H54 (cell line): Measurements from ENCODE around the gene LGR6.

ENCODE experiments used
- DNase-seq: peaks from one replicate; pipeline ENCODE4 v3.0.0; 2011; ENCODE audit warnings: low spot score, mixed read lengths; ENCODE audit not compliant: insufficient read length
- FAIRE-seq: peaks from 3 replicates; lab custom pipeline; 2011; peaks lifted over from hg19 to GRCh38; lab: Jason Lieb, UNC
- POLR2A ChIP-seq: IDR thresholded peaks from 2 replicates; pipeline ENCODE4 v1.6.1; 2011; ENCODE audit warnings: low read depth, mild to moderate bottlenecking, low read length

The LGR6 gene

DNA sequence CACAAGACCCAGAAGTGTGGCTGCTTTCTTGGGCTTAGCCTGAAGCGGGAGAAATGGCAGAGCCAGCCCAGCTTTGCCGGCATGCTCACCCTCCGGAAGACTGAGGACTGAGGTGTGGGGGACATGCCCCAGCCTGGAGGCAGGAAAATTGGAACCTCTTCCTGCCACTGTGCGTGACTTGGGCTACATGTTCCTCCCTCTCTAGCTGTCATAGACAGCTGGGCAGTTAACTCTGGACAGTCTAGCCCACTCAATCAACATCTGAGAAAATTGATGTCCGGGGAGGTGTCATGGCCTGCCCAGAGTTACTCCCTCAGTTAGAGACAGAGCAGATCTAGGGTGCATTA, 88.4 kb downstream of the LGR6 start:
- DNase-seq, result no peak
- no peak for FAIRE-seq

DNA sequence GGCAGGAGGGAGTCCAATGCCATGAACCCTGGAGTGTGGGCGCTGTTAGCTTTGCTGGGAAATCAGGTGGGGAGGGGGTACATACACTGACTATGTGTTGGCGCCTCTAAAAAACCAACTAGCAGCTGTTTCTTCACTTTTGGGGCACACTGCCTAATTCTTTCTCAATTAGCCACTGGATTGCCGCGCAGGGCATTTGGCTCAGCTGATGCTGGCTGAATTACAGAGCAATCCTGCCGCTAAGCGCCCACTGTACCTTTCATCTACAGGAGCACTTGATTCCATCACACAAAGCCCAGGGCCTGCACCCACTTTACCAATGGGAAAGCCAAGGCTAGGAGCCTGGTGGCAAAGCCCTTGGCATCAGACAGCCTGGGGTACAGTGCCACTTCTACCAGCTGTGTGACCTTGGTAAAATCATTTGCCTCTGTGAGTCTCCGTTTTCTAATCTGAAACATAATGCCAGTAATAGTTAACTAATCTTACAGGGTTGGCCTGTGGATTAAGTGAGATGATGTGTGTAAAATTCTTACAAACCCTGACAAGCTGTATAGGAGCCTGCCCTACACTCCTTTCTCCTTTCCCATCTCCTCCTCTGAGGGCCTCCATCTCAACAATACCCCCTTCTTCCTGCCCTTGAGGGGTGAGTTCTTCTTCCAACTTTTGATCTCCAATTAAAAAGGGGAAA, 89.1 kb downstream of the LGR6 start:
- no peak for TF ChIP-seq POLR2A
- FAIRE-seq (no peak), DNase-seq (no peak)

More for the DNA sequence above, 88.4 kb downstream of the LGR6 start:
- no peak for TF ChIP-seq POLR2A

DNA sequence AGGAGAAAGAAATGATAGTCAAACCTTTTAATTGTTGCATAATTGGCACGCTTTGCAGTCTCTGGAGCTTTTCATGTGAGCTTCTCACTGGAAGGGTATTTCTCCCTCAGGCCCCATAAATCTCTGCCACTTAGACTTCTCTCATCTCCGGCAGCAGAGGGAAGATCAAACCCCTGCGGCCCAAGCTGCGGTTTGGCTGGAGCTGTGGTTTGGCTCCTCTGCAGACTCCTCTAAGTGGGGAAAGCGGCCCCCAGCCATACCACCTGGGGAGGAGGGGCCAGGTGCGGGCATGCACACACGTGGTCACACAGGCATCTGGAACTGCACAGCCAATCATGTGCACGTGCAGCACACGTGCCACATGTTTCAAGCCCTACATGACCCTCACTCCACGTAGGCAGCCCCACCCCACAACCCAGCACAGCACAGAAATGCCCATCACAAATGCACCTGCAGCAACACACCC, 89.8 kb downstream of the LGR6 start:
- DNase-seq, result peak; percentile 70
- FAIRE-seq, result no peak
- no peak for TF ChIP-seq POLR2A

DNA sequence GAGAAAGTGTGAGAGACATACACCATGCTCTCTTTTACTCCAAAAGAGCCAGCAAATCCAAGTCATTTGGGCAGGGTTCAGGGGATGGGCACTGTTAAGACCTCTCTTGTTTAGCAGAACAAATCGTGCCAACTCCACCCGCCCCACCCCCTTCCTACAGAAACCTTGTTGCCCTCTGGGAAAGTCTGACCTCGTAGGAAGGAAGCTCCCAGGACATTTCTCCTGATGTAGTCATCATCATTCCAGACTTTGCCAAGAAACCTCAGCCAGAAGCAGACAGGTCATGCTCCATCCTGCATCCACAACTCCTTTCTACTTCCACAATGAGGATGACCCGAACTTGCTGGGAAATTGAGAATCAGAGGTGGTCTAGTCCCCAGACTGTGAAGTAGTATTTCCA, 90.4 kb downstream of the LGR6 start:
- DNase-seq, result peak; percentile 68
- no peak for FAIRE-seq
- no peak for TF ChIP-seq POLR2A

DNA sequence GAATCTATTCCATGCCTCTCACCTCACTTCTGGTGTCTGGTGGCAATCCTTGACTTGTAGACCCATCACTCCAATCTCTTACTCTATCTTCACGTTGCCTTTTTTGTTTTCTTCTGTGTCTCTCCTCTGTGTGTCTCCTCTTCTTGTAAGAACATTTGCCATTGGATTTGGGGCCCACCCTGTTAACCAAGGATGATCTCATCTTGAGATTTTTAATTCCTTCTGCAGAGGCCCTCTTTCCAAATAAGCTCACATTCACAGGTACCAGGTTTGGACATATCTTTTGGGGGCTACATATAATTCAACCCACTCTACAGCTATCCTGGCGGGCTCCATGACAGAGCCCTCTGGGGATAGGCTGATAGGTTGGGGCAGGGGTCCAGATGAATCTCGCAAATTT, 92.3 kb downstream of the LGR6 start:
- no peak for TF ChIP-seq POLR2A
- FAIRE-seq, result no peak
- DNase-seq, result no peak

DNA sequence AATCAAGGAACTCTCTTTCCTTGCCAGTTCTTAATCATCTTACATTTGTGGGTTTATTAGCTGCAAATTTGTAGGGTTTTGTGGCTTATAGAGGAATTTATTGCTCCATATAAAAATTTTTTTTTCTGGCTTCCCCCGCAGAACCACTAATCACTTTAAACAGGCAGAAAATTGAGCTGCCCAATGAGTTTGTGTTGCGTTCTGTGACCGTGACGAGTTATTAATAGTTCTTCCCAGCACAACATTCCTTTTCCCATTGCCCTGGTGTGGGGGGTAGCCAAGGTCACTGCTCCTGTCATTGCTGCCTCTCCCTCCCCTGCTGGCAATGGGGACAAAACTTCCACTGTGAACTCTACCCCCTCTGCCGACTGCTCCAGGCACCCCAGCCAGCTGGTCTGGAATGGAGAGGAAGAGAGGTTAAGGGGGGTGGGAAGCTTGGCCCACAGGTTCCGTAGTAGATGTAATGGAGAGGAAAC, 93.1 kb downstream of the LGR6 start:
- TF ChIP-seq POLR2A, result no peak
- FAIRE-seq, result no peak
- DNase-seq, result no peak

DNA sequence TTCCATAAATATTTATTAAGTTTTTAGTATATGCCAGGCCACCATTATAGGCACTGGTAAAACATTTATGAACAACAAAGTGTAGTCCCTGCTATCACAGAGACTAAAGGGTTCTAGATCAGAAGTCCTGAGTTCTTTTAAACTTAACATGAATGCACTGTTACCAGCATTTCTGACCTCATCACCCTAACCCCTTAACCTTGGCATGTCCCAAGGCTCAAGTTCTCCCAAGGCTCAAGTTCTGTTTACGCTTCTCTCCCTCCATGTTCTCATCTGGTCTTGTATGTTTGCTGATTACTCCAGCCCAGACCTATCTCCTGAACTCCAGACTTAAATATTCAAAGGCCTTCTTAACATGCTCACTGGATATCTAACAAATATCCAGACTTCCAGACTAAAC, 93.6 kb downstream of the LGR6 start:
- no peak for DNase-seq
- no peak for TF ChIP-seq POLR2A
- no peak for FAIRE-seq

DNA sequence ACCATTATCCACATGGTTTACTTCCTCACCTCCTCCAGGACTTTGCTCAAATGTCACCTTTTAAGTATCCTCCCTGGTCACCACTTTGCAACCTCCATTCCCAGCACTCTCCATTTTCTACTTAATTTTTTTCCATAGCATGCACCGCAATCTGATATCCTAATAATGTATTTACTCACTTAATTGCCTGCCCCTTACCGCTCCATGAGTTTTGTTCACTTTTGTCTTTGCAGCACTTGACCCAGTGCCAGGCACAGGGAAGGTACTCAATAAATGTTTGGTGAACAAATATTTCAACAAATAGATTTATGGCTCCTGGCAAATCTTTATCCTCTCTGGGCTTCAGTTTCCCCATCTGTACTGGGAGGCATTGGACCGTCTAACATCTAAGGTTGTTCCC, 94.6 kb downstream of the LGR6 start:
- DNase-seq (no peak), FAIRE-seq (no peak)
- no peak for TF ChIP-seq POLR2A

DNA sequence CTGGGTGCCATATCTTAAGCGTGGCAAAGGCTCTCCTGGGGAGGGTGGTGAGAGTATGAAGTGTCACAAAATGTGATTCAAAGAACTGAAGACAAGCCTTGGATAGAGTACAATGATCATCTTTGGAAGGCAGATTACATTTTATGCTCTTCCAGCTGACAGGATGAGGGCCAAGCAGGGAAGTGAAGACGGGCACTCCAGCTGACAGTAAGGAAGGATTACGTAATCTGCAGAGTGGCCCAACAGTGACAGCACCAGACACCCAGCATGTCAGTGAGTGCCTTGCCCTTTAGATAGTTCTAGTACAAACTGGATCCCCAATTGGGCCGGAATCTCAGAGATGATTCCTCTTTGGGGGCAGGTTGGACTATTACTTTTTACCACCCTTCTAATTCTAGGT, 95.4 kb downstream of the LGR6 start:
- no peak for FAIRE-seq
- no peak for DNase-seq
- TF ChIP-seq POLR2A, result no peak

DNA sequence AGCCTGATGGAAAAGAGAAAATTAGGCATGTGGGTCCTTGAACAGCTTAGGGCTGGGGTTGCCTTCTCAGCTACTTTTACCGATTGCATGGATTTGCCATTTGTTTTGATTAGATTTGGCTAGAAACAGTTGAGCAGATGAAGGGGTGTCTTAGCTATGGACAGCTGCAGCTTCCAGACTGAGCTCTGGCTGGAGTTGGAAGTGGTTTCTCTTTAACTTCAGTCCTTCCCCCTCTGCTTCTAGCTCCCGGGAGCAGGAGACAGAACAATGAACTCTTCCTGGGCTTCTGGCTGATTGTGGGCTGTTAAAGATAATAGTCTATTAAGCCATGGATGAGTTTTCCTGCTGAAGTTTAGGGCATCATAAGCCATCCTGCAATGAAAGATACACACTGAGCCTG, 97.4 kb downstream of the LGR6 start:
- FAIRE-seq (no peak), DNase-seq (no peak)
- no peak for TF ChIP-seq POLR2A

DNA sequence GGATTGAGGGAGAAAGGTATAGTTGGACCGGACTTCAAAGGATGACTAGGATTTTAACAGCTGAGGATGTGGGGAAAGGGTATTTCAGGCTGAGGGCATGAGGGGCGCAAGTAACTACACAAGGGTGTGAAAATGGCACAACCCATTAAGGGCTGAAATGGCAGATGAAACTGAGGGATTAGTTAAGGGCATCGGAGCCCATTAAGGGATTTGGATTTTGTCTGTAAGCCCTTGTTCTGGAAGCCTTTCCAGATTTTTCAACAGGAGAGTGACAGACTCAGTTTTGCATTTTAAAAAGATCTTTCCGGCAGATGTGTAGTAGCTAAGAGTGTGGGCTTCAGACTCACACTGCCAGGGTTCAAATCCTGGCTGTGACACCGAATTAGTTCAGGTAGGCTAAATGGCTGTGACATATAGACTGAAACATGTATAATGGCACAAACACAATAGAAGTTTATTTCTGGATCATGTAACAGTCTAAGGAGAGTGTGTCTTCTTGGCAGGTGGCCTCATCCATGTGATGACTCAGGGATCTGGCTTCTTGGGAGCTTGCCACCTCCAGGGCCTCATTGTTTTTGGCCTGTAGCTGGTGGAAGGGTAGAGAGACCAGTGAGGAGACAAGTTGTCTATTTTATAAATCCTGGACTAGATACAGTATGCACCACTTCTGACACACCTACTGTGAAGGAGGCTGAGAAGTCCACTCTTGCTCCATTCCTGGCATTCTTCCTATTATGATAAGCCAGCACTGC, 98.5 kb downstream of the LGR6 start:
- DNase-seq, result peak; percentile 72

DNA sequence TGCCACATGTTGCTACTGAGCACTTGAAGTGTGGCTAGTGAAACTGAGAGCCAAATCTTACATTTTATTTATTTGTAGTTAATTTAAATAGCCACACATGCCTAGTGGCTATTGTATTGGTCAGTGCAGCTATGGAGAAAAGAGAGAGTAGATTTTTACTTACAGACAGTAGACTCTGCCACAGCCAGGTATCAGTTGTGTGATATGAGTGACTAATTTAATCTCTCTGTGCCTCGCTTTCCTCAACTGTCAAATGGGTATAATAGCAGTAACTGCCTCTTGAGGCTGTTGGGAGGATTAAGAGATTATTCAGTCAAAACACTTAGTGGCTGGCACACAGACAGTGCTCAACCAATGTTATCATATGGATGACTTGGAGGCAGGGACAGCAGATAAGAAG, 99.2 kb downstream of the LGR6 start:
- no peak for TF ChIP-seq POLR2A
- FAIRE-seq (no peak), DNase-seq (no peak)

More for the DNA sequence above, 98.5 kb downstream of the LGR6 start:
- FAIRE-seq, result no peak
- no peak for TF ChIP-seq POLR2A

DNA sequence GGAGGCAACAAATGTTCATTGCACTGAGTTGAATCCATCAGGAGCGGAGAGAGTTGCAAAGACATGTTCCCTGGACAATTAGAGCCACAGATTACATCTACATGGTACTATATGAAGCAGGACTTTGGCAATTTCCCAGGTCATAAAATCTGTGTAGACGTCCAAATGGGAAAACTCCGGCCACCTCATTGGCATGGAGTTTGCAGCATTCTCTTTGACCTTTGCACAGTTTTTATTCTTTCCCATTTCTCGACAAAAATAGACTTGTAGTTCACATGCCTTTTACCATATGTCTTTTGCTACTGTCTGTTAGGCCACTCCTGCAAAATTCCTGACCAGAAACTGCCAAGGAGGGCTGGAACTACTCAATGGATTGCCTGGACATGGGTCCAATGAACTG, 100.0 kb downstream of the LGR6 start:
- FAIRE-seq (no peak), DNase-seq (no peak)
- no peak for TF ChIP-seq POLR2A

DNA sequence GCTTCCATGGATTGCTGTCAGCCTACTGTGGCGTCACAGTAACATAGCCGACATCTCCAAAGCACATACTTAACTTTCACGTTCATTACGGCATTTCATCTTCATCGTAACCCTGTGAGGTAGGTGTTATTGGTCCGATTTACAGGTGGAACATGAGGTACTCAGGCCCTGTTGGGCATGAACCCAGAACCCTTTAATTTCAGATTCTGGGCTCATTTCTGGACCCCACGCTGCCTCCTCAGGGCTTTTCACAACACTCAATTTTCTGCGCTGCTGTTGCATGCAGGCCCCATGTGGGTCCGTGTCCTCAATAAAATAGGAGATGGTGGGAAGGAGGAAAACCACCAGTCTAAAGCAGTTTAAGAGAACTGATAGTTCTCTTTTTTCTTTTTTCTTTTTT, 108.6 kb downstream of the LGR6 start:
- no peak for TF ChIP-seq POLR2A

DNA sequence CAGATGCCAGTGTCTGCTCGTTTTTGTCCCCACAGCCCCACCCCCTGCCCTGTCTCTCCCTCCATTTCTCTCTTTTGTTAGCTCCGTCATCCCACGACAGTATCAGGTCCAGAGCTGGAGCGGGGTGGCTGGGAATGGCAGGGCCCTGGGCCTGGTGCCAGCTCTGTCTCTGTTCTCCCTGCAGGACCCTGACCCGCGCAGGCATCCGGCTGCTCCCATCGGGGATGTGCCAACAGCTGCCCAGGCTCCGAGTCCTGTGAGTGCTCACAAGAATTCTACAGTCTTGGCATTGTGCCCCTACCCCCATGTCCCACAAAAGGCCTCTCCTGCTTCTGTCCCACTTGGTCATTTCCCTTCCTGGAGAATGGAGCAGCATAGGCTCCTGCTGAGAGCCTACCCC, 110.8 kb downstream of the LGR6 start:
- FAIRE-seq (no peak), DNase-seq (no peak)
- no peak for TF ChIP-seq POLR2A

More for the DNA sequence above, 108.6 kb downstream of the LGR6 start:
- no peak for DNase-seq
- FAIRE-seq, result no peak
